ENCODE data around the gene LELP1.

The LELP1 gene

GRCh38 chr1:153232553-153232952 lies 29.3 kb downstream of the LELP1 start:
- ChIA-PET CTCF (interaction anchor here (0.7 to 2.7 kb wide), 5 partner anchors 9 to 56 kb away, joined by 3 to 19 read pairs (median 5); no protein-coding TSS in a partner anchor), POLR2A (no interaction called here)
- no peak for DNase-seq (ENCODE audit: extremely low spot score)
- TF ChIP-seq, protein P1, sequence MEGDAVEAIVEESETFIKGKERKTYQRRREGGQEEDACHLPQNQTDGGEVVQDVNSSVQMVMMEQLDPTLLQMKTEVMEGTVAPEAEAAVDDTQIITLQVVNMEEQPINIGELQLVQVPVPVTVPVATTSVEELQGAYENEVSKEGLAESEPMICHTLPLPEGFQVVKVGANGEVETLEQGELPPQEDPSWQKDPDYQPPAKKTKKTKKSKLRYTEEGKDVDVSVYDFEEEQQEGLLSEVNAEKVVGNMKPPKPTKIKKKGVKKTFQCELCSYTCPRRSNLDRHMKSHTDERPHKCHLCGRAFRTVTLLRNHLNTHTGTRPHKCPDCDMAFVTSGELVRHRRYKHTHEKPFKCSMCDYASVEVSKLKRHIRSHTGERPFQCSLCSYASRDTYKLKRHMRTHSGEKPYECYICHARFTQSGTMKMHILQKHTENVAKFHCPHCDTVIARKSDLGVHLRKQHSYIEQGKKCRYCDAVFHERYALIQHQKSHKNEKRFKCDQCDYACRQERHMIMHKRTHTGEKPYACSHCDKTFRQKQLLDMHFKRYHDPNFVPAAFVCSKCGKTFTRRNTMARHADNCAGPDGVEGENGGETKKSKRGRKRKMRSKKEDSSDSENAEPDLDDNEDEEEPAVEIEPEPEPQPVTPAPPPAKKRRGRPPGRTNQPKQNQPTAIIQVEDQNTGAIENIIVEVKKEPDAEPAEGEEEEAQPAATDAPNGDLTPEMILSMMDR (IDR thresholded peaks at IDR 0.05; ENCODE audit: control extremely low read depth, extremely low read depth, low read depth, missing control alignments), result no peak

GRCh38 chr1:153233448-153233847 lies 30.2 kb downstream of the LELP1 start:
- DNase-seq (ENCODE audit: extremely low spot score), result no peak
- POLR2A ChIA-PET, result no interaction called here
- TF ChIP-seq, protein P1 (IDR thresholded peaks at IDR 0.05; ENCODE audit: control extremely low read depth, extremely low read depth, low read depth, missing control alignments), result no peak
- CTCF ChIA-PET, result interaction anchor here (0.7 to 2.7 kb wide), 8 partner anchors 9 to 364 kb away, joined by 3 to 19 read pairs (median 5); no protein-coding TSS in a partner anchor

DNA sequence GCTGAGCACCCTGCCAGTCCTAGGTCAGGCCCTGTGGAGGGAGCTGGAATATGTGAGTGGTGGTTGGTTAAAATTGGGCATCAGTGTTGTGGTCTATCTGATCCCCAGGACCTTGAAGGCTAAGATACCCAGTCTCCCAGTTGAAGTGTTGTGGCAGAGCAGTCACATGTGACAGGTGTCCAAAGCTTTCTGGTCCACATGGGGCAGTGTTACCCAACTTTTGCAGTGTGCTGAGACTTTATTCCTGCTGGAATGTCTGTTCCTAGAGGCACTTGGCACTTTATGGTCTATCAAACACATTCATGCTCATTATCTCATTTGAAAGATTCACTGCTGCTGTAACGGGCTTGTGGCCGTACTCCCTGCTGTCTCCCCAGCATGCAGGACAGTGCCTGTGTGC lies 35.3 kb downstream of the LELP1 start:
- no peak for DNase-seq (ENCODE audit: extremely low spot score)
- CTCF ChIA-PET, result interaction anchor here (0.8 to 2.3 kb wide), 8 partner anchors 9 to 65 kb away, joined by 3 to 7 read pairs (median 4); no protein-coding TSS in a partner anchor
- POLR2A ChIA-PET, result no interaction called here
- TF ChIP-seq, protein P1 (IDR thresholded peaks at IDR 0.05; ENCODE audit: control extremely low read depth, extremely low read depth, low read depth, missing control alignments), result peak; percentile 14

DNA sequence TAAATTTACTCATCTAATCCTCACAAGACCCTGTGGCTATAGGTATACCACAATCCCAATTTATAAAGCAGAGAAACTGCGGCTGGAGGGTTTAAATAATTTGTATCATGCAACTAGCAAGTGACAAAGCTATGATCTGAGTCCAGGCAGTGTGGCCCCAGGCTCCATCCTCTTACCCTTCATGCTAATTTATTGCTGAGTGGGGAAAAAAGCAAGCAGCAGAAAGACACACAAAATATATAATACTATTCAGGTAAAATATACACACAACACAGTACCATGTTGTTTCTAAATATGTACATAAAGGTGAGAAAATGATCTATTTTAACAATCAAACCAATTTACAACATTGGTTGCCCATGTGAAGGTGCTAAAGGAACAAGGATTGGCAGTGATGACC lies 38.9 kb downstream of the LELP1 start:
- no peak for DNase-seq (ENCODE audit: extremely low spot score)
- ChIA-PET CTCF (interaction anchor here (1.5 kb wide), 1 partner anchor 11 kb away, joined by 5 read pairs; no protein-coding TSS in a partner anchor), POLR2A (no interaction called here)
- TF ChIP-seq, protein P1 (IDR thresholded peaks at IDR 0.05; ENCODE audit: control extremely low read depth, extremely low read depth, low read depth, missing control alignments), result no peak

- ChIA-PET POLR2A (no interaction called here), CTCF (interaction anchor here (1.3 kb wide), 1 partner anchor 17 kb away, joined by 3 read pairs; no protein-coding TSS in a partner anchor)
- no peak for DNase-seq (ENCODE audit: extremely low spot score)
- TF ChIP-seq, protein P1 (IDR thresholded peaks at IDR 0.05; ENCODE audit: control extremely low read depth, extremely low read depth, low read depth, missing control alignments), result no peak
Measured at GRCh38 chr1:153245466-153245865, 42.2 kb downstream of the LELP1 start.

DNA sequence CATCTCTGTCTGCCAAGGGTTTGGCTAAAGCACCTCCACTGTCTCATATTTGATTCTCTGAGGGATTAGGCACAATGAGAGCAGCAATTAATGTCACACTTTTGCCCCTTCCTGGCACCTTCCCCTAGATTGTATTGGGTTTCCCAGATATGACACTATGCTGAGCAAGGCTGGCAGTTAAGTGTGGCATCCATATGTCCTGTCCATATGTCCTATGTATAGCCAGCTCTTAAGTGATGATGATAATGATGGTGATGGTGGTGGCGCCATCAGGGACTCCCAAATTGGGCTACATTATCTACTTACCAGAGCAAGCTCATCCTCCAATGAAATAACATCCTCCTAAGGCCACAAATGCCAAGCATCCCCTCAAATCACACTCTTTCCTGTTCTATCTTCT lies 42.8 kb downstream of the LELP1 start:
- TF ChIP-seq, protein P1 (IDR thresholded peaks at IDR 0.05; ENCODE audit: control extremely low read depth, extremely low read depth, low read depth, missing control alignments), result no peak
- no peak for DNase-seq (ENCODE audit: extremely low spot score)
- ChIA-PET CTCF (interaction anchor here (0.8 to 2.1 kb wide), 8 partner anchors 8 to 324 kb away, joined by 3 to 8 read pairs (median 4); no protein-coding TSS in a partner anchor), POLR2A (no interaction called here)

Measured in GM10248 (cell line).